BLaER1 treated with 17β-estradiol and CSF1 and Interleukin-3, amounts not matched to agents 10 nM and 100 nM (cell line): ENCODE data around the gene FDXR.

Experiments used
- H3K27ac ChIP-seq, 11 experiments: shearing (Covaris generic); formaldehyde crosslinking; 2 replicates each; pipeline ENCODE4 v1.8.1; 2022
- H3K27me3 ChIP-seq, 11 experiments: shearing (Covaris generic); formaldehyde crosslinking; 2 replicates each; pipeline ENCODE4 v1.8.1; 2022
- H3K36me3 ChIP-seq, 11 experiments: shearing (Covaris generic); formaldehyde crosslinking; 2 replicates each; pipeline ENCODE4 v1.8.1; 2022
- H3K4me1 ChIP-seq, 10 experiments: shearing (Covaris generic); formaldehyde crosslinking; 2 replicates each; pipeline ENCODE4 v1.8.1; 2022
- H3K4me2 ChIP-seq, 11 experiments: shearing (Covaris generic); formaldehyde crosslinking; 2 replicates each; pipeline ENCODE4 v1.8.1; 2022
- H3K4me3 ChIP-seq, 10 experiments: shearing (Covaris generic); formaldehyde crosslinking; 2 replicates each; pipeline ENCODE4 v1.8.1; 2022
- H3K9ac ChIP-seq, 11 experiments: shearing (Covaris generic); formaldehyde crosslinking; 2 replicates each; pipeline ENCODE4 v1.8.1; 2022
- H3K9me3 ChIP-seq, 11 experiments: shearing (Covaris generic); formaldehyde crosslinking; replicated peaks in 1 of 11; 2 replicates each; pipeline ENCODE4 v1.8.1; 2022
- H4K20me1 ChIP-seq, 11 experiments: shearing (Covaris generic); formaldehyde crosslinking; 2 replicates each; pipeline ENCODE4 v1.8.1; 2022
- Cebpa-rat ChIP-seq, 11 experiments: shearing (Covaris generic); IDR thresholded peaks; 2 replicates each; pipeline ENCODE4 v1.8.1; 2022

The FDXR gene

GRCh38 chr17:74862919-74863318 lies 9.9 kb downstream of the FDXR start:
- H3K9me3 ChIP-seq = no peaks in the 10 kb centered on the region
- peaks cover 0 to 67% (median 29%) of the 10 kb centered on the region in 11 experiments; a peak in 17 of 22 replicates for H4K20me1 ChIP-seq
- peak overlapping the region in 6 of 11 experiments; percentile 6 to 49 (median 12); a peak in 6 of 22 replicates for H3K4me2 ChIP-seq
- TF ChIP-seq Cebpa-rat (IDR thresholded peaks at IDR 0.05) = no peak
- peaks cover 43 to 54% (median 49%) of the 10 kb centered on the region in 11 experiments for H3K27me3 ChIP-seq
- H3K4me1 ChIP-seq = peaks cover 21 to 50% (median 44%) of the 10 kb centered on the region in 10 experiments; a peak in 19 of 20 replicates
- H3K36me3 ChIP-seq = peaks cover 0 to 7% (median 0%) of the 10 kb centered on the region in 11 experiments; a peak in 4 of 22 replicates
- no peak overlapping the region for H3K27ac ChIP-seq
- H3K4me3 ChIP-seq = no peak overlapping the region
- H3K9ac ChIP-seq = no peak overlapping the region; a peak in 1 of 22 replicates

- Histone ChIP-seq H3K4me1 (peaks cover 21 to 56% (median 48%) of the 10 kb centered on the region in 10 experiments; a peak in 19 of 20 replicates), H3K27me3 (peaks cover 49 to 61% (median 55%) of the 10 kb centered on the region in 11 experiments), H3K9me3 (no peaks in the 10 kb centered on the region), H3K4me2 (peak overlapping the region; percentile 6 to 52 (median 36); a peak in 18 of 22 replicates), H3K9ac (no peak overlapping the region; a peak in 1 of 22 replicates), H3K36me3 (peaks cover 0 to 7% (median 0%) of the 10 kb centered on the region in 11 experiments; a peak in 4 of 22 replicates), H3K4me3 (0 out of 20 replicates have a peak overlapping the region, but pooled peaks of 1 of the 10 experiments have one; percentile 19), H4K20me1 (peaks cover 0 to 73% (median 29%) of the 10 kb centered on the region in 11 experiments; a peak in 17 of 22 replicates), H3K27ac (no peak overlapping the region)
- no peak for TF ChIP-seq Cebpa-rat (IDR thresholded peaks at IDR 0.05)
Measured at GRCh38 chr17:74862108-74862901, 10.5 kb downstream of the FDXR start.

DNA sequence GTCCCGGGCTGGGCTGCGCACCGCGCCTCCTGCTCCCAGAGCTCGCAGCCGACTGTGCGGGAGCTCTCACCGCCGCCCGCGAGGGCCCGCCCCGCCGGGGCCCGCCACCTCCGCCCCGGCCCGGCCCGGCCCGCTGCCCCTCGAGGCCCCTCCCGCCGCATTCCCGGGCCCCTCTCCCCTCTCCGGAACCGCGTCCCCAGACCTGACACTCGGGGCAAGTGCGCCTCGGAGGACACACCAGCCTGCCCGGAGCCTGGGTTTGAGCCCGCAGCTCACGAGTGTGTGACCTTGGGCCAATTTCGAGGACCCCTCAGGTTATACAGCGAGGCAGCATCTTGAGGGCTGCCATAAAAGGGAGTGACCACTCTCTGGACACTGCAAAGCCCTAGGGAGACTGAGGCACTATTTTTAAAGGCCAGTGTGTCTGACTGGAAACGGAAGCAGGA lies 11.1 kb downstream of the FDXR start:
- H3K9ac ChIP-seq = no peak overlapping the region
- TF ChIP-seq Cebpa-rat (IDR thresholded peaks at IDR 0.05) = no peak
- peaks cover 21 to 61% (median 54%) of the 10 kb centered on the region in 10 experiments; a peak in 19 of 20 replicates for H3K4me1 ChIP-seq
- peaks cover 0 to 7% (median 0%) of the 10 kb centered on the region in 11 experiments; a peak in 4 of 22 replicates for H3K36me3 ChIP-seq
- peaks cover 0 to 79% (median 29%) of the 10 kb centered on the region in 11 experiments; a peak in 17 of 22 replicates for H4K20me1 ChIP-seq
- no peak overlapping the region for H3K4me3 ChIP-seq
- peak overlapping the region; percentile 5 to 52 (median 36); a peak in 17 of 22 replicates for H3K4me2 ChIP-seq
- no peak overlapping the region for H3K27ac ChIP-seq
- peaks cover 55 to 67% (median 61%) of the 10 kb centered on the region in 11 experiments for H3K27me3 ChIP-seq
- H3K9me3 ChIP-seq = no peaks in the 10 kb centered on the region

DNA sequence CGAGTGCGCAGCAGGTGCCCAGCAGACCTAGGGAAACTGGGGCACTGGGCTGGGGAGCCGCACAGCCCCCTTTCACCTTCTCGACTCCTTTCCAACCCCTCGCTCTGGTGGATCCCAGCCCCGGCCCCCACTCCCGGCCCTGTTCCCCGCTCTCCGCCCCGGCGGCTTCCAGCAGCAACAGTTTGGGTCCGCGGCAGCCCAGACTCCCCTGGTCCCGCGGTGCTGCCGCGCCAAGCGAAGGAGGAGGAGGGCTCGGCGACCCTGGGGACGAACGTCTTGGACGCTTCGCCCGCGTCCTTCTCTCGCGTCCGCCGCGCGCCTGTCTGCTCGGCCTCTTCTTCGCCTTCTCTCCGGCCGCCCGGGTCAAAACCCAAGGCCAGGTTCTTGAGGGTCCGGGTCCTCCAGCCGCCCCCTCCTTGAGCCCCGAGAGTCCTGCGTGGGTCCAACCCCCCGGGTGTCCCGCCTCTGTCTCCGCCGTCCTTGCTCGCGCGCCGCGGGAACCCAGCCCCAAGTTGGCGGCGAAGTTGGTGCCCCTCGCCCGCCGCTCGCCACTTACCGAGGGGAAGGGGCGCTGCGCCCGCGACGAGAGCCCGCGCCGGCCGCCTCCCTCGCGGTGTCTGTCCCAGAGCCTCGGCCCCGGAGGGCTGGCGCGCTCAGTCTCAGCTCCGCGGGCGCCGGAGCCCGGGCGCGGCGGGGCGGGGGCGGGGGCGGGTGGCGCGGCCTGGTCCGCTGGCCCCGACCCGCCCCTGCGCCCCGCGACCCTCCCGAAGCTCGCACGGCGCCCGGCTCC lies 11.7 kb downstream of the FDXR start:
- Histone ChIP-seq H3K9ac (no peak overlapping the region; a peak in 1 of 22 replicates), H3K4me1 (peaks cover 21 to 56% (median 48%) of the 10 kb centered on the region in 10 experiments; a peak in 19 of 20 replicates), H3K4me3 (peak overlapping the region in 6 of 10 experiments; percentile 2 to 54 (median 24); a peak in 4 of 20 replicates), H3K36me3 (peaks cover 0 to 7% (median 0%) of the 10 kb centered on the region in 11 experiments; a peak in 4 of 22 replicates), H4K20me1 (peaks cover 0 to 75% (median 29%) of the 10 kb centered on the region in 11 experiments; a peak in 17 of 22 replicates), H3K9me3 (no peaks in the 10 kb centered on the region), H3K4me2 (peak overlapping the region; percentile 45 to 77 (median 67); a peak in 21 of 22 replicates), H3K27me3 (peaks cover 56 to 71% (median 62%) of the 10 kb centered on the region in 11 experiments), H3K27ac (no peak overlapping the region)
- no peak for TF ChIP-seq Cebpa-rat (IDR thresholded peaks at IDR 0.05)

GRCh38 chr17:74860229-74860871 lies 12.4 kb downstream of the FDXR start:
- TF ChIP-seq Cebpa-rat (IDR thresholded peaks at IDR 0.05) = no peak
- peaks cover 0 to 7% (median 0%) of the 10 kb centered on the region in 11 experiments; a peak in 4 of 22 replicates for H3K36me3 ChIP-seq
- no peaks in the 10 kb centered on the region for H3K9me3 ChIP-seq
- H3K4me3 ChIP-seq = peak overlapping the region in 8 of 10 experiments; percentile 2 to 54 (median 24); a peak in 8 of 20 replicates
- peak overlapping the region; percentile 45 to 77 (median 67) for H3K4me2 ChIP-seq
- H3K27ac ChIP-seq = no peak overlapping the region
- peaks cover 58 to 78% (median 66%) of the 10 kb centered on the region in 11 experiments for H3K27me3 ChIP-seq
- peaks cover 0 to 77% (median 29%) of the 10 kb centered on the region in 11 experiments; a peak in 17 of 22 replicates for H4K20me1 ChIP-seq
- peaks cover 19 to 49% (median 41%) of the 10 kb centered on the region in 10 experiments; a peak in 19 of 20 replicates for H3K4me1 ChIP-seq
- peak overlapping the region in 1 of 11 experiments; percentile 3; a peak in 1 of 22 replicates for H3K9ac ChIP-seq

DNA sequence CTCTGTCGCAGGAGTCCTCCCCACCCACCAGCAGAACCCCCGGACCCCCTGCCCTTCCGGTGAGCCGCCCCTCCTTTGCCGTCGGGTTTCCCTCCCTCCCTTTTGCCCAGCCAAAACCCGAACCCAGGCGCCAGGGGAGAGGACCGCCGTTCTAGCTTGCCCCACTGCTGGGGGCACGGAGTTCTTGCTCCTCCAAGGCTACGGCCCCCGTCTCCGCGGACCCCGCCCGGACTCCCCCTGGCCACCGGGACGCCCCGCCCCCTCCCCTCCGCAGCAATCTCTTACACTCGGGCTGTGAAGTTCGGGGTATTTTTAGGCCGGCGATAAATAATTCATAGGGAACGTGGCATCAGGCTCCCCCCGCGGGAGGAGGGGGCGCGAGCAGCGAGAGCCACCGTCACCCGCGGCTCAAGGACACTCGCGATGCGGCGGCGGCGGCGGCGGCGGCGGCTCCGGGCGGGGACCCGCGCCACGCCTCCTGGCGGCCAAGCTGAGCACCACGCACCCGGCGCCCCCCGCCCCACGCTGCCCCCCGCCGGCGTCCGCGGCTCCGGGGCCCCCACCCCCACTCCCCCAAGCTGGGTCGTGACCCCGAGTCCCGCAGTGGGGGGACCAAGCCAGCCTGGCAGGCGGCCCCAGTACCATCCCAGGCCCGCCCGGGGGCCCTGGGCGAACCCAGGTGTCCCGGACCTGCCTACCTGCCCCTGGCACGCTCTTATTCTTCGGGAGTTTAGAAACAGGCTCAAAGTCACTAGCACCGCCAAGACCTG lies 13.2 kb downstream of the FDXR start, which contains the start of gene GRIN2C:
GRIN2C (minus strand) TSS at position 427 of the 770 bp plus-strand sequence. CDS start 4,793 bp downstream, outside the sequence.
- no peak for TF ChIP-seq Cebpa-rat (IDR thresholded peaks at IDR 0.05)
- H4K20me1 ChIP-seq = peaks cover 0 to 77% (median 29%) of the 10 kb centered on the region in 11 experiments; a peak in 17 of 22 replicates
- peaks cover 0 to 7% (median 0%) of the 10 kb centered on the region in 11 experiments; a peak in 4 of 22 replicates for H3K36me3 ChIP-seq
- H3K27me3 ChIP-seq = peaks cover 61 to 85% (median 72%) of the 10 kb centered on the region in 11 experiments
- H3K9me3 ChIP-seq = no peaks in the 10 kb centered on the region
- H3K4me1 ChIP-seq = peaks cover 19 to 44% (median 36%) of the 10 kb centered on the region in 10 experiments; a peak in 19 of 20 replicates
- peak within 1 kb of the TSS; percentile 9 to 62 (median 38); a peak in 13 of 20 replicates for H3K4me3 ChIP-seq
- H3K9ac ChIP-seq = peak within 1 kb of the TSS in 1 of 11 experiments; percentile 3; a peak in 1 of 22 replicates
- H3K27ac ChIP-seq = no peak within 1 kb of the TSS
- H3K4me2 ChIP-seq = peak within 1 kb of the TSS; percentile 45 to 77 (median 67)
